Measurements from ENCODE around the gene AUTS2.

DNA sequence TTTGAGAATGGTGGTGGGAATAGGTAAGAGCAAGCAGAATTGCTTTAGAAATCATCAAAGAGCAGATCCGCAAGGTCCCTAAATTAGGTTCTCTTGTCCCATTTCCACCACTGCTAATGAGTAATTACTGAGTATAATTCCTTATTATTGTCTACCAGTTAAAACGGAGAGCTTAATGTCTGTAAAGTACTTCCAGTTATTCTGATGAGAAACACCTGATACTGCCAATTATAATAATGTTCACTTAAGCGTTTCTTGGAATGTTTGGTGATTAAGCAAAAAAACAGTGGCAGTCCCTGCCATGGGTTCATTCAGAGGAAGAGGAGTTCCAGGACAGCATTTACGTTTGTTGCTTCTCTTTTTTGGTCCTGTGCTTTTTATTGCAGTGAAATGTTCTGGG lies 1175.1 kb downstream of the AUTS2 start:
- TF ChIP-seq, protein P1, sequence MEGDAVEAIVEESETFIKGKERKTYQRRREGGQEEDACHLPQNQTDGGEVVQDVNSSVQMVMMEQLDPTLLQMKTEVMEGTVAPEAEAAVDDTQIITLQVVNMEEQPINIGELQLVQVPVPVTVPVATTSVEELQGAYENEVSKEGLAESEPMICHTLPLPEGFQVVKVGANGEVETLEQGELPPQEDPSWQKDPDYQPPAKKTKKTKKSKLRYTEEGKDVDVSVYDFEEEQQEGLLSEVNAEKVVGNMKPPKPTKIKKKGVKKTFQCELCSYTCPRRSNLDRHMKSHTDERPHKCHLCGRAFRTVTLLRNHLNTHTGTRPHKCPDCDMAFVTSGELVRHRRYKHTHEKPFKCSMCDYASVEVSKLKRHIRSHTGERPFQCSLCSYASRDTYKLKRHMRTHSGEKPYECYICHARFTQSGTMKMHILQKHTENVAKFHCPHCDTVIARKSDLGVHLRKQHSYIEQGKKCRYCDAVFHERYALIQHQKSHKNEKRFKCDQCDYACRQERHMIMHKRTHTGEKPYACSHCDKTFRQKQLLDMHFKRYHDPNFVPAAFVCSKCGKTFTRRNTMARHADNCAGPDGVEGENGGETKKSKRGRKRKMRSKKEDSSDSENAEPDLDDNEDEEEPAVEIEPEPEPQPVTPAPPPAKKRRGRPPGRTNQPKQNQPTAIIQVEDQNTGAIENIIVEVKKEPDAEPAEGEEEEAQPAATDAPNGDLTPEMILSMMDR (conservative IDR thresholded peaks at IDR 0.05 in 1 of 2, IDR thresholded peaks at IDR 0.05 in 1 of 2; ENCODE audit: low read depth in 1 of 2, low read length in 2 of 2), result no peak
- no peak for TF ChIP-seq EZH2 (IDR thresholded peaks at IDR 0.05; ENCODE audit: low read length, missing control alignments)
